ENCODE results near the gene DGKB.

GRCh38 chr7:14908697-14909096, 6.1 kb upstream of the DGKB start:
- TF ChIP-seq CTCF (IDR thresholded peaks at IDR 0.05) (no peak), EZH2 (IDR thresholded peaks at IDR 0.05) (no peak), EZH2phosphoT487 (IDR thresholded peaks at IDR 0.05) (no peak)
